Measurements from ENCODE around the gene GJD2. TPM values are rescaled to one million over a fixed set of nuclear protein-coding genes. Genes with fewer than 3 reads are reported as not detected.

Gene GJD2
- total and polyA plus RNA-seq, 4 donors, result not detected

- Histone ChIP-seq H3K27ac (ENCODE audit: low read depth in 1 of 2, low read length in 2 of 2) (no peak overlapping the region), H3K9ac (ENCODE audit: low read depth in 1 of 2, low read length in 2 of 2) (no peak overlapping the region), H3K27me3 (ENCODE audit: control insufficient read depth in 4 of 4, insufficient read depth in 4 of 4, low read length in 3 of 4) (peaks cover 0 to 5% (median 0%) of the 10 kb centered on the region in 4 donors), H3K9me3 (ENCODE audit: control insufficient read depth in 4 of 4, low read length in 3 of 4) (no peaks in the 10 kb centered on the region), H3K36me3 (ENCODE audit: control insufficient read depth in 4 of 4, insufficient read depth in 3 of 4, low read depth in 1 of 4, low read length in 3 of 4) (no peaks in the 10 kb centered on the region), H3K4me1 (ENCODE audit: control insufficient read depth in 4 of 4, insufficient read depth in 4 of 4, low read length in 3 of 4) (no peaks in the 10 kb centered on the region), H3K4me3 (ENCODE audit: low read depth in 1 of 3, low read length in 3 of 3) (no peak overlapping the region)
- TF ChIP-seq HNF4G (IDR thresholded peaks at IDR 0.05), result no peak
- TF ChIP-seq, protein P1, sequence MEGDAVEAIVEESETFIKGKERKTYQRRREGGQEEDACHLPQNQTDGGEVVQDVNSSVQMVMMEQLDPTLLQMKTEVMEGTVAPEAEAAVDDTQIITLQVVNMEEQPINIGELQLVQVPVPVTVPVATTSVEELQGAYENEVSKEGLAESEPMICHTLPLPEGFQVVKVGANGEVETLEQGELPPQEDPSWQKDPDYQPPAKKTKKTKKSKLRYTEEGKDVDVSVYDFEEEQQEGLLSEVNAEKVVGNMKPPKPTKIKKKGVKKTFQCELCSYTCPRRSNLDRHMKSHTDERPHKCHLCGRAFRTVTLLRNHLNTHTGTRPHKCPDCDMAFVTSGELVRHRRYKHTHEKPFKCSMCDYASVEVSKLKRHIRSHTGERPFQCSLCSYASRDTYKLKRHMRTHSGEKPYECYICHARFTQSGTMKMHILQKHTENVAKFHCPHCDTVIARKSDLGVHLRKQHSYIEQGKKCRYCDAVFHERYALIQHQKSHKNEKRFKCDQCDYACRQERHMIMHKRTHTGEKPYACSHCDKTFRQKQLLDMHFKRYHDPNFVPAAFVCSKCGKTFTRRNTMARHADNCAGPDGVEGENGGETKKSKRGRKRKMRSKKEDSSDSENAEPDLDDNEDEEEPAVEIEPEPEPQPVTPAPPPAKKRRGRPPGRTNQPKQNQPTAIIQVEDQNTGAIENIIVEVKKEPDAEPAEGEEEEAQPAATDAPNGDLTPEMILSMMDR (IDR thresholded peaks at IDR 0.05; ENCODE audit: low read depth, low read length, missing input control), result no peak
- TF ChIP-seq, protein P2, sequence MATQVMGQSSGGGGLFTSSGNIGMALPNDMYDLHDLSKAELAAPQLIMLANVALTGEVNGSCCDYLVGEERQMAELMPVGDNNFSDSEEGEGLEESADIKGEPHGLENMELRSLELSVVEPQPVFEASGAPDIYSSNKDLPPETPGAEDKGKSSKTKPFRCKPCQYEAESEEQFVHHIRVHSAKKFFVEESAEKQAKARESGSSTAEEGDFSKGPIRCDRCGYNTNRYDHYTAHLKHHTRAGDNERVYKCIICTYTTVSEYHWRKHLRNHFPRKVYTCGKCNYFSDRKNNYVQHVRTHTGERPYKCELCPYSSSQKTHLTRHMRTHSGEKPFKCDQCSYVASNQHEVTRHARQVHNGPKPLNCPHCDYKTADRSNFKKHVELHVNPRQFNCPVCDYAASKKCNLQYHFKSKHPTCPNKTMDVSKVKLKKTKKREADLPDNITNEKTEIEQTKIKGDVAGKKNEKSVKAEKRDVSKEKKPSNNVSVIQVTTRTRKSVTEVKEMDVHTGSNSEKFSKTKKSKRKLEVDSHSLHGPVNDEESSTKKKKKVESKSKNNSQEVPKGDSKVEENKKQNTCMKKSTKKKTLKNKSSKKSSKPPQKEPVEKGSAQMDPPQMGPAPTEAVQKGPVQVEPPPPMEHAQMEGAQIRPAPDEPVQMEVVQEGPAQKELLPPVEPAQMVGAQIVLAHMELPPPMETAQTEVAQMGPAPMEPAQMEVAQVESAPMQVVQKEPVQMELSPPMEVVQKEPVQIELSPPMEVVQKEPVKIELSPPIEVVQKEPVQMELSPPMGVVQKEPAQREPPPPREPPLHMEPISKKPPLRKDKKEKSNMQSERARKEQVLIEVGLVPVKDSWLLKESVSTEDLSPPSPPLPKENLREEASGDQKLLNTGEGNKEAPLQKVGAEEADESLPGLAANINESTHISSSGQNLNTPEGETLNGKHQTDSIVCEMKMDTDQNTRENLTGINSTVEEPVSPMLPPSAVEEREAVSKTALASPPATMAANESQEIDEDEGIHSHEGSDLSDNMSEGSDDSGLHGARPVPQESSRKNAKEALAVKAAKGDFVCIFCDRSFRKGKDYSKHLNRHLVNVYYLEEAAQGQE (IDR thresholded peaks at IDR 0.05), result no peak
- no peak for TF ChIP-seq FOXA1 (IDR thresholded peaks at IDR 0.05)
- no peak for TF ChIP-seq TAF1 (conservative IDR thresholded peaks at IDR 0.05)
- TF ChIP-seq FOXA2 (IDR thresholded peaks at IDR 0.05), result no peak
- TF ChIP-seq, protein P3, sequence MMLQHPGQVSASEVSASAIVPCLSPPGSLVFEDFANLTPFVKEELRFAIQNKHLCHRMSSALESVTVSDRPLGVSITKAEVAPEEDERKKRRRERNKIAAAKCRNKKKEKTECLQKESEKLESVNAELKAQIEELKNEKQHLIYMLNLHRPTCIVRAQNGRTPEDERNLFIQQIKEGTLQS (IDR thresholded peaks at IDR 0.05), result no peak
- TF ChIP-seq NR2F2 (IDR thresholded peaks at IDR 0.05), result no peak
- TF ChIP-seq MAX (IDR thresholded peaks at IDR 0.05), result no peak
- no peak for TF ChIP-seq YY1 (IDR thresholded peaks at IDR 0.05)
- no peak for TF ChIP-seq JUND (IDR thresholded peaks at IDR 0.05)
- no peak for TF ChIP-seq HNF4A (conservative IDR thresholded peaks at IDR 0.05)
- no peak for DNase-seq (ENCODE audit: low spot score)
- 62% methylated on average over 2 of the region's 2 CpGs for WGBS
These were observed 25.9 kb upstream of the GJD2 start for GRCh38 chr15:34780725-34781124.

DNA sequence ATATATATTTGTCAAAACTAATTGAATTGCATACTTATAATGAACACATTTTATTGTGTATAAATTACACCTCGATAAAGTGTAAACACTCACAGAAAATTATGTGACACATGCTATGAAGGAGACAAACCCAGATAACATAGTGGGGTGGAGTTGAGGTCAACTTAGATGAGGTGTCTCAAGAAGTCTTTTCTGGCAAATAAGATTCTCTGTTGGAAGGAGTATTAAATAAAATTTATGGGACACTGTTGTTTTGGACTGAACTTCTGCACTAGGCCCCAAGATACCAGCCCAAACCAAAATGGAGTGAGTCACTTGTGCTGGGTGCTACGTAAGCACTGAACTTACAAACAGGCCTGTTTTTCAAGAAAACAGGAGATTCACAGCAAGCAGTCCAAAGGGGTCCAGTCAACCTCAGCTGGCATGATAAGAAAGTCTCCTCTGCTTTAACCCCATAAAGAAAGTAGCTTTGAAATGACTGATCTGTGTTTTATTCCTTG, 21.9 kb upstream of the GJD2 start:
- 62% methylated on average over 2 of the region's 2 CpGs for WGBS
- Histone ChIP-seq H3K9me3 (ENCODE audit: control insufficient read depth in 4 of 4, low read length in 3 of 4) (no peaks in the 10 kb centered on the region), H3K4me3 (ENCODE audit: low read depth in 1 of 3, low read length in 3 of 3) (no peak overlapping the region), H3K9ac (ENCODE audit: low read depth in 1 of 2, low read length in 2 of 2) (no peak overlapping the region), H3K27me3 (ENCODE audit: control insufficient read depth in 4 of 4, insufficient read depth in 4 of 4, low read length in 3 of 4) (no peaks in the 10 kb centered on the region), H3K4me1 (ENCODE audit: control insufficient read depth in 4 of 4, insufficient read depth in 4 of 4, low read length in 3 of 4) (no peaks in the 10 kb centered on the region), H3K27ac (ENCODE audit: low read depth in 1 of 2, low read length in 2 of 2) (no peak overlapping the region), H3K36me3 (ENCODE audit: control insufficient read depth in 4 of 4, insufficient read depth in 3 of 4, low read depth in 1 of 4, low read length in 3 of 4) (no peaks in the 10 kb centered on the region)
- DNase-seq (ENCODE audit: low spot score), result no peak
- TF ChIP-seq ZBTB33 (IDR thresholded peaks at IDR 0.05) (no peak), FOXA1 (IDR thresholded peaks at IDR 0.05) (no peak), FOXA2 (IDR thresholded peaks at IDR 0.05) (no peak), YY1 (IDR thresholded peaks at IDR 0.05) (no peak), SP1 (IDR thresholded peaks at IDR 0.05) (no peak), EGR1 (IDR thresholded peaks at IDR 0.05; ENCODE audit: low read depth in 2 of 2) (no peak), HNF4G (IDR thresholded peaks at IDR 0.05) (no peak), JUND (IDR thresholded peaks at IDR 0.05) (no peak), GABPA (IDR thresholded peaks at IDR 0.05 in 1 of 2, conservative IDR thresholded peaks at IDR 0.05 in 1 of 2) (no peak), RAD21 (IDR thresholded peaks at IDR 0.05) (no peak), MAX (IDR thresholded peaks at IDR 0.05) (no peak), TAF1 (conservative IDR thresholded peaks at IDR 0.05) (no peak), HNF4A (conservative IDR thresholded peaks at IDR 0.05) (no peak), RXRA (IDR thresholded peaks at IDR 0.05) (no peak)
- TF ChIP-seq, protein P3 (IDR thresholded peaks at IDR 0.05), result no peak
- TF ChIP-seq, protein P1 (IDR thresholded peaks at IDR 0.05; ENCODE audit: low read depth, low read length, missing input control), result no peak
